HG03135 (cell line): ENCODE data around the gene RHOU.
"Not testable (repeated sequence)": the region's sequence is repeated elsewhere in the genome, so short reads cannot be mapped to it uniquely, and the experiment has no call there.

Experiments
- ATAC-seq: cut with Tn5 transposase; IDR thresholded peaks from one replicate; pipeline ENCODE4 v1.9.1; 2021; ENCODE audit warnings: mild to moderate bottlenecking, moderate library complexity; ENCODE audit not compliant: unreplicated experiment

RHOU gene

GRCh38 chr1:228734881-228735801 is at the start of gene RHOU:
Gene RHOU (plus strand): TSS chr1:228735479. CDS start chr1:228735743, 264 bp downstream.
- ATAC-seq, result peak; percentile 61

- ATAC-seq, result no peak
These were observed 47.7 kb upstream of the RHOU start for GRCh38 chr1:228687587-228687986.

- no peak for ATAC-seq
These were observed 46.0 kb upstream of the RHOU start for GRCh38 chr1:228689255-228689654.

DNA sequence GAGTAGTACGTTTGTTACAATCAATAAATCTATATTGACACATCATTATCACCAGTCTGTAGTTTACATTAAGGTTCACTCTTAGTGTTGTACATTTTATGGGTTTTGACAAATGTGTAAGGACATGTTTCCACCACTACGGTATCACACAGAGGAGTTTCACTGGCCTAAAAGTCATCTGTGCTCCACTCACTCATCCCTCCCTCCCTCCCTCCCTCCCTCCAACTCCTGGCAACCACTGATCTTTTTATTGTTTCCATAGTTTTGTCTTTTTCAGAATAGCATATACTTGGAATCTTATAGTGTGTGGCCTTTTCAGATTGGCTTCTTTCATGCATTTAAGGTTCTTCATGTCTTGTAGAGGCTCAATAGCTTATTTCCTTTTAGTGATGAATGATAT is 44.1 kb upstream of the RHOU start:
- no peak for ATAC-seq

DNA sequence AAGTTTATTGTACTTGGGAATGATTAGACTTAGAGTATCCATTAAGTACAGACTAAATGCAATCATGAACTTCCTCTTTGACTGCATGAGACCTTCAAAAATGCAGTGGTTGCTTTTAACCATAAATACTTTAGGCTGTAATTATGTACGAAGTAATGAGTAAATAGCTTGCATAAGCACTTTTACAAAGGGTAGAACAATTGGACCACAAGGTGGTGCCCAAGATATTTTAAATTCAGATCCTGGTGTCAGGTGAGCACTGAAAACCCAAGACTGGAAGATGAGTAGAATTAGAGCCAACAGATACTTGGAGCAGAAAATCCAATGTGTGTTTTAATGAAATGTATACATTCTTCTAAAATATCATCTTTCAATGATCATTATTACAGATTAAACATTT is 43.4 kb upstream of the RHOU start:
- no peak for ATAC-seq

DNA sequence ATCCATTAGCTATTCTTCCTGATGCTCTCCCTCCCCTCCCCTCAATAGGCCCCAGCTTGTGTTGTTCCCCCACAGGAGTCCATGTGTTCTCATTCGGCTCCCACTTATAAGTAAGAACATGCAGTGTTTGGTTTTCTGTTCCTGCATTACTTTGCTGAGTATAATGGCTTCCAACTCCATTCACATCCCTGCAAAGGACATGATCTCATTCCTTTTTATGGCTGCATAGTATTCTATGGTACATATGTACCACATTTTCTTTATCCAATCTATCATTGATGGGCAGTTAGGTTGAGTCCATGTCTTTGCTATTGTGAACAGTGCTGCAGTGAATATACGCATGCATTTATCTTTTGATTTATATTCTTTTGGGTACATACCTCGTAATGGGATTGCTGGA is 40.8 kb upstream of the RHOU start:
- ATAC-seq, result not testable (repeated sequence)

DNA sequence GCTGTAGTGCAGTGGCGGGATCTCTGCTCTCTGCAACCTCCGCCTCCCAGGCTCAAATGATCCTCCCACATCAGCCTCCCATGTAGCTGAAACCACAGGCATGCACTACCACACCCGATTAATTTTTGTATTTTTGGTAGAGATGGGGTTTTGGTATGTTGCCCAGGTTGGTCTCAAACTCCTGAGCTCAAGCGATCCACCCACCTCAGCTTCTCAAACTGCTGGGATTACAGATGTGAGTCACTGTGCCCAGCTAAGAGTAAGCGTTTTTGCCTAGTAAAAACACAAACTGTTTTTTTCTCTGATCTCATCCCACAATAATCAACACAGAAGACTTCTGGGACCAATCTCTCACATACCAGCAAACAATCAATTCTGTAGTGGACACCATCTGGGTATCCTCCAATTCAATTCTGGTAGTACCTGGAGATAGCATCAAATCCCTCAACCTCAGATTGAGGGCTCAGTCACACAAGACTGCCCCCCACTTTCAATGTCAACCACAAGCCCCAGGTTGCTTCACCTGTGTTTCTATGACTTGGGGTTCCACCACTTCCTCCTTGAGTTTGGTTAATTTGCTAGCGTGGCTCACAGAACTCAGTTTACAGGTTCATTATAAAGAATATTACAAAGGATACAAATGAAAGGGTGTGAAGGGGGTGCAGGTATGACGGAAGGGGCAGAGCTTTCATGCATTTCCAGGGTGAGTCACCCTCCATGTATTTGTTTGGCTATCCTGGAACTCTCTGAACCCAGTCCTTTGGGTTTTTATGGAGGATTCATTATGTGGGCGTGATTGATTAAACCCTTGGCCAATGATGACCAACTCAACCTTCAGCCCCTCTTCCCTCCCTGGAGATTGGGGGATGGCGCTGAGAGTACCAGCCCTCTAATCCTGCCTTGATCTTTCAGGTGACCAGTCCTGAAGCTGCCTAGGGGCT is 40.0 kb upstream of the RHOU start:
- ATAC-seq, result no peak

GRCh38 chr1:228697207-228698016 is 37.9 kb upstream of the RHOU start:
- ATAC-seq, result no peak

DNA sequence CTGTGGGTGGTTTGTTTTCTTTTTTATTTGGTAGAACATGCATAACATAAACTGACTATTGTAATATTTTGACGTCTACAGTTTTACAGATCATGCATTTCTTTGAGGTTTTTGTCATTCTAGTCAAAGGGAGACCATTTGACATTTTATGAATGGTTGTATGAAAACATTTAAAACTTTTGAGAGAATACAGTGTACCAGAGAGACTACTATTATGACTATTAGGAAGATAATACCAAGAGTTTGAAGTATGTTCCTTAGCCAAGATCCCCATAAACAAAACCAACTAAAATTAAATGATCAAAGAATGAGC is 37.3 kb upstream of the RHOU start:
- no peak for ATAC-seq

- ATAC-seq, result no peak
These were observed 32.8 kb upstream of the RHOU start for GRCh38 chr1:228702433-228702832.

GRCh38 chr1:228706305-228706704 is 29.0 kb upstream of the RHOU start:
- ATAC-seq, result no peak

- no peak for ATAC-seq
These were observed 18.2 kb upstream of the RHOU start for GRCh38 chr1:228717081-228717480.

DNA sequence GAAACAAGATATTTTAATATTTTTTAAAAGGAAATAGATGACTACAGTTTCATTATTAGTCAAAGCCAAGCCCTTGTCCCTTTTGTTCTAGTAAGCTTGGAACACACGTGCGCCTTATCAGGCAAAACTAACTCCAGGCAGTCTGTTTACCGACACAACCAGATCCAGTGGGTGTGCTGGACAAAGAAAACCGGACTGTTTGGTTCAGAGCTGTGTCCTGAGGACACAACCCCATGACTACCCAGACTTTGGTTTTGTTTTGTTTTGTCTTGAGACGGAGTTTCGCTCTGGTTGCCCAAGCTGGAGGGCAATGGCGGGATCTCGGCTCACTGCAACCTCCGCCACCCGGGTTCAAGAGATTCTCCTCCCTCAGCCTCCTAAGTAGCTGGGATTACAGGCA is 13.9 kb upstream of the RHOU start:
- ATAC-seq, result no peak

DNA sequence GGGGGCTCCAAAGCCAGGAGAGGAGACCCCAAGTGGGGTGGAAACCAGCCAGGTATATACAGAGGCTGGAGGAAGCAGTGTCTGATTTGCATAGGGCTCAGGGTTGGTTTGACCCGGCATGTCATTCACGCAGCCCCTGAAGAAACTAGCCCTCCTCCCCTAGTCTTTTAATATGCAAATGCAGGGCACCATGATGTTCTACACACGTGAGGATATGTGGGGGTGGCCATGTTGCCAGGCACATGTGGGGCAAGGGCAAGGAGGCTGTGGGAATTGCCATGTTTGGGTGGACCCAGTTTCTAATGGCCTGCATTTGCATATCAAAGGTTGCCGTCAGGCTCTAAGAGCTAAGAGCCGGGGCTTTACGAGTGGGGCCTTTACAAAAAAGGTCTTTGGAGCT is 12.0 kb upstream of the RHOU start:
- no peak for ATAC-seq

GRCh38 chr1:228723921-228724320 is 11.4 kb upstream of the RHOU start:
- no peak for ATAC-seq

- ATAC-seq, result no peak
These were observed 10.1 kb upstream of the RHOU start for GRCh38 chr1:228725178-228725577.

GRCh38 chr1:228727681-228728171 is 7.6 kb upstream of the RHOU start:
- ATAC-seq, result no peak

DNA sequence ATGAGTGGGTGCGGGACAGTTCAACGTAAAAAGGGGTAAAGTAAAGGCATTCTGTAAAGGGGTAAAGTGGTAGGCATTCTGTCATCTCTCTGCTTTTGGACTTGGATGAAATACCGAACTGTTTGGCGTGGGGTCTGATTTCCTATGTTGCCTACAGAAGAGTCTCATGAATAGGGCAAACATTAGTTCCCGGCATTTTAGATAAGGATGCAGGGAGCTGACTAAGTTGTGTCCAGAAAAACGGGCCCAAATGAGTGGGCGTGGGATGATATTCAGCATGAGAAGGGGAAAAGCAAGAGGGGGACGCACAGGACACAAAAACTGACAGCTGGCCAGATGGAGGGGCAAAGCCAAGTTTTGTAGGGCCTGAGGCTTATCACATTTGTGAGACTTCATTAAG is 2.9 kb upstream of the RHOU start:
- no peak for ATAC-seq

DNA sequence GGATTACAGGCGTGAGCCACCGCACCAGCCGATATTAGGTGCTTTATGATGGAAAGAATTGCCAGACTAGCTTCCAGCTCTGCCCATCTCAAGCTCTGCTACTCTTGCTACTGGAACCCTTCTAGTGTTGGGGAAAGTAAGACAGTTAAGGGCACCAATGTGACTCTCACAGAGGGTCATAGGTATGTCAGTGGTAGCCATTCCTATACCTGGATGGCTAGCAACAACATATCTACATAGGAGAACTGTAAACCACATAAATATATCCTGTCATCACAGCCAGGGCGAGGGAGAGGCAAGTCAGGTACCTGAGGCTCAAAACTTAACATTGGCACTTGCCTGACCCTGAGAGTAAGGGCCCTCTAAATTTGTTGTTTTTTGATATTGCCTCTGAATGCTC is 1.7 kb upstream of the RHOU start:
- no peak for ATAC-seq

GRCh38 chr1:228735871-228736586 is 750 bp downstream of the RHOU start:
- no peak for ATAC-seq
